ENCODE data around the gene CIB1. TPM values are rescaled to one million over a fixed set of nuclear protein-coding genes. Genes with fewer than 3 reads are reported as not detected.

CIB1 gene
- total and polyA plus RNA-seq, 2 of the 8 experiments (the other 6 are each of a cell fraction or from before 2014, with no cell fraction given) = 26.0 to 63.5 TPM

GRCh38 chr15:90248789-90249202 is 15.1 kb upstream of the CIB1 start:
- CTCF ChIA-PET (ENCODE audit: partially characterized antibody) = interaction anchor here (0.6 to 2.1 kb wide), 16 partner anchors 13 to 327 kb away, joined by 3 to 17 read pairs (median 4); partner anchors contain the start of genes CIB1, GDPGP1 and ZNF774
- H4K5ac ChIP-seq (ENCODE audit: insufficient read length, low read depth, low read length) = no peak overlapping the region
- H3K18ac ChIP-seq (ENCODE audit: extremely low read depth, low read length) = no peak overlapping the region
- no peak overlapping the region for H3K14ac ChIP-seq (ENCODE audit: insufficient read length)
- no peak overlapping the region for H2BK5ac ChIP-seq (ENCODE audit: low read depth, low read length)
- 0 out of 2 replicates have a peak overlapping the region, but pooled peaks have one; percentile 95 for H2BK15ac ChIP-seq (ENCODE audit: low read length)
- DNase-seq (ENCODE audit: low read depth in 1 of 2, low spot score in 2 of 2) (no peak), FAIRE-seq (no peak)
- H3K9me3 ChIP-seq (ENCODE audit: insufficient read depth in 2 of 2, low read depth in 1 of 2, low read length in 1 of 2) = peaks cover 0 to 2% of the 10 kb centered on the region in 2 experiments; a peak in 1 of 4 replicates
- no peak overlapping the region for H2BK12ac ChIP-seq (ENCODE audit: low read depth, low read length)
- POLR2A ChIA-PET (ENCODE audit: partially characterized antibody) = interaction anchor here (1.0 to 1.9 kb wide), 7 partner anchors 9 to 24 kb away, joined by 3 to 9 read pairs (median 4); partner anchors contain the start of genes CIB1, GDPGP1 and NGRN
- peak overlapping the region in 1 of 4 experiments; percentile 75; a peak in 2 of 8 replicates for H3K4me3 ChIP-seq (ENCODE audit: extremely low read depth in 1 of 4, insufficient read depth in 2 of 4, low read depth in 3 of 4, low read length in 4 of 4)
- no peaks in the 10 kb centered on the region for H3K36me3 ChIP-seq (ENCODE audit: control insufficient read depth in 2 of 4, insufficient read depth in 4 of 4, low read length in 3 of 4)
- H3K23me2 ChIP-seq (ENCODE audit: low read depth, low read length) = peaks cover 2% of the 10 kb centered on the region; the same call in 1 of the 2 replicates
- no peak overlapping the region for H3K27ac ChIP-seq (ENCODE audit: low read depth, low read length)
- TF ChIP-seq, protein P1, sequence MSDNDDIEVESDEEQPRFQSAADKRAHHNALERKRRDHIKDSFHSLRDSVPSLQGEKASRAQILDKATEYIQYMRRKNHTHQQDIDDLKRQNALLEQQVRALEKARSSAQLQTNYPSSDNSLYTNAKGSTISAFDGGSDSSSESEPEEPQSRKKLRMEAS (IDR thresholded peaks at IDR 0.05) = 0 out of 2 replicates have a peak, but pooled peaks have one; percentile 11
- no peak for TF ChIP-seq JUND (IDR thresholded peaks at IDR 0.05; ENCODE audit: low read length)
- H3K56ac ChIP-seq (replicated peaks; ENCODE audit: insufficient read length, low read depth, low read length) = no peak overlapping the region
- H3K4me2 ChIP-seq (ENCODE audit: insufficient read depth in 1 of 2, low read depth in 2 of 2, low read length in 2 of 2) = peak overlapping the region; percentile 88 to 96; a peak in 3 of 4 replicates
- H3K9ac ChIP-seq (replicated peaks in 1 of 4; ENCODE audit: extremely low read depth in 1 of 4, low read depth in 3 of 4, low read length in 3 of 4) = no peak overlapping the region
- no peaks in the 10 kb centered on the region for H3K79me1 ChIP-seq (ENCODE audit: low read depth, low read length)
- H4K20me1 ChIP-seq (replicated peaks in 1 of 2; ENCODE audit: control insufficient read depth in 1 of 2, insufficient read depth in 2 of 2, low read length in 2 of 2) = no peaks in the 10 kb centered on the region
- no peak overlapping the region for H2BK20ac ChIP-seq (ENCODE audit: low read length)
- no peak overlapping the region for H2BK120ac ChIP-seq (replicated peaks; ENCODE audit: low read depth, low read length)
- H2AFZ ChIP-seq (ENCODE audit: low read length) = no peak overlapping the region
- peaks cover 0 to 3% (median 1%) of the 10 kb centered on the region in 4 experiments; a peak in 1 of 7 replicates for H3K27me3 ChIP-seq (replicated peaks in 1 of 4; ENCODE audit: control insufficient read depth in 3 of 4, extremely low read depth in 1 of 4, insufficient read depth in 3 of 4, low read length in 3 of 4)
- no peak overlapping the region for H3K23ac ChIP-seq (ENCODE audit: insufficient read length)
- peaks cover 0 to 4% (median 0%) of the 10 kb centered on the region in 4 experiments; a peak in 2 of 7 replicates for H3K4me1 ChIP-seq (replicated peaks in 1 of 4; ENCODE audit: control insufficient read depth in 3 of 4, insufficient read depth in 4 of 4, low read length in 3 of 4)
- no peak overlapping the region; the same call in 1 of the 2 replicates for H4K8ac ChIP-seq (ENCODE audit: extremely low read depth, insufficient read depth, low read length)
- no peaks in the 10 kb centered on the region for H3K79me2 ChIP-seq (ENCODE audit: control insufficient read depth in 1 of 2, insufficient read depth in 2 of 2, low read length in 2 of 2)
- no peak overlapping the region for H2AK5ac ChIP-seq (ENCODE audit: low read depth, low read length)
- WGBS, 2 experiments (ENCODE audit: extremely low coverage in 1 of 2, insufficient coverage in 1 of 2, insufficient read length in 1 of 2, insufficient replicate concordance in 2 of 2, low coverage in 1 of 2, low lambda C conversion rate in 2 of 2, missing lambda C conversion rate in 1 of 2) = 80% methylated on average over 6 of the region's 6 CpGs; no CpG with 5 or more reads in 1 of the 2 experiments
- no peak overlapping the region for H3K4ac ChIP-seq (replicated peaks; ENCODE audit: insufficient read length, low read depth, low read length)
- H4K91ac ChIP-seq (replicated peaks; ENCODE audit: insufficient read length, low read length) = no peak overlapping the region
